Fibroblast of gingiva (primary cell): Measurements from ENCODE around the gene METTL25B.

Experiments
- DNase-seq: peaks from one replicate; pipeline ENCODE4 v3.0.0-alpha.2; 2011; ENCODE audit warnings: low read depth

METTL25B gene

GRCh38 chr1:156727926-156728598 is at the start of gene METTL25B:
METTL25B (plus strand) TSS chr1:156728469; CDS start chr1:156729105, 636 bp downstream.
- DNase-seq, result peak; percentile 77

GRCh38 chr1:156680056-156680455 is 48.2 kb upstream of the METTL25B start:
- DNase-seq, result no peak

- DNase-seq, result no peak
These were observed 46.9 kb upstream of the METTL25B start for GRCh38 chr1:156681196-156681960.

- DNase-seq, result no peak
These were observed 45.9 kb upstream of the METTL25B start for GRCh38 chr1:156682166-156682890.

- no peak for DNase-seq
These were observed 44.0 kb upstream of the METTL25B start for GRCh38 chr1:156684227-156684782.

GRCh38 chr1:156689035-156689952 is 39.0 kb upstream of the METTL25B start:
- DNase-seq, result peak; percentile 79

- no peak for DNase-seq
These were observed 38.2 kb upstream of the METTL25B start for GRCh38 chr1:156689953-156690674.

GRCh38 chr1:156690675-156691036 is 37.6 kb upstream of the METTL25B start:
- DNase-seq, result no peak

GRCh38 chr1:156691191-156691590 is 37.1 kb upstream of the METTL25B start:
- no peak for DNase-seq

- DNase-seq, result no peak
These were observed 36.4 kb upstream of the METTL25B start for GRCh38 chr1:156691665-156692440.

GRCh38 chr1:156692441-156692924 is 35.8 kb upstream of the METTL25B start:
- DNase-seq, result no peak

GRCh38 chr1:156692925-156693847 is 35.1 kb upstream of the METTL25B start:
- no peak for DNase-seq

- no peak for DNase-seq
These were observed 34.2 kb upstream of the METTL25B start for GRCh38 chr1:156693848-156694689.

GRCh38 chr1:156694690-156694962 is 33.6 kb upstream of the METTL25B start:
- no peak for DNase-seq

GRCh38 chr1:156696755-156697154 is 31.5 kb upstream of the METTL25B start:
- no peak for DNase-seq

GRCh38 chr1:156697481-156697880 is 30.8 kb upstream of the METTL25B start:
- DNase-seq, result no peak

GRCh38 chr1:156698995-156699394 is 29.3 kb upstream of the METTL25B start:
- DNase-seq, result no peak
